Kidney (tissue), 14 donors: Measurements from ENCODE around the gene RASGRP2. TPM values are rescaled to one million over a fixed set of nuclear protein-coding genes. Genes with fewer than 3 reads are reported as not detected.

Experiments
- DNase-seq, 5 donors: peaks; one replicate each; pipeline ENCODE4 v3.0.0-alpha.2; 2013 to 2020
- FAIRE-seq: peaks from 2 replicates; lab custom pipeline; 2012; peaks lifted over from hg19 to GRCh38; lab: Jason Lieb, UNC
- H3K27ac ChIP-seq, 2 donors: one replicate each; pipeline ENCODE4 v1.7.0; 2013; ENCODE audit warnings: low read depth in 2 of 2, low read length in 2 of 2, inconsistent platforms in 1 of 2
- H3K27me3 ChIP-seq: one replicate; pipeline ENCODE4 v1.7.1; 2013; ENCODE audit warnings: low read length, inconsistent platforms; ENCODE audit not compliant: control insufficient read depth, insufficient read depth
- H3K36me3 ChIP-seq, 3 donors: one replicate each; pipeline versions ENCODE4 v1.7.0 to v1.7.1; 2013; ENCODE audit warnings: low read length in 3 of 3, control low read depth in 1 of 3, inconsistent platforms in 1 of 3; ENCODE audit not compliant: insufficient read depth in 3 of 3, control insufficient read depth in 2 of 3
- H3K4me1 ChIP-seq, 3 donors: one replicate each; pipeline versions ENCODE4 v1.7.0 to v1.7.1; 2013; ENCODE audit warnings: low read length in 3 of 3, inconsistent platforms in 1 of 3, low read depth in 1 of 3; ENCODE audit not compliant: control insufficient read depth in 2 of 3, insufficient read depth in 2 of 3
- H3K4me3 ChIP-seq, 3 donors: one replicate each; pipeline versions ENCODE4 v1.7.0 to v1.8.1; 2013; ENCODE audit warnings: low read length in 3 of 3, control low read depth in 1 of 3, inconsistent platforms in 1 of 3
- H3K9ac ChIP-seq, 3 donors: one replicate each; pipeline versions ENCODE4 v1.7.0 to v1.7.1; 2013; ENCODE audit warnings: low read length in 3 of 3, control low read depth in 1 of 3, inconsistent platforms in 1 of 3
- H3K9me3 ChIP-seq, 3 donors: one replicate each; pipeline versions ENCODE4 v1.7.0 to v1.7.1; 2013; ENCODE audit warnings: low read length in 3 of 3, control low read depth in 1 of 3, inconsistent platforms in 1 of 3; ENCODE audit not compliant: control insufficient read depth in 2 of 3, insufficient read depth in 1 of 3
- CTCF ChIP-seq: IDR thresholded peaks from 3 replicates; pipeline ENCODE4 v1.5.1; 2012; ENCODE audit warnings: mild to moderate bottlenecking, moderate library complexity, borderline replicate concordance; ENCODE audit not compliant: insufficient read depth; ENCODE audit errors: extremely low read depth
- intact Hi-C: fragments of 100-400 bp; cut with DNase I; formaldehyde crosslinking; loops from one replicate; pipeline ENCODE4 v1.11.1; 2022
- polyA plus RNA-seq: library from polyadenylated mRNA; stranded (reverse); fragments of 350-450 nt; fragmentation: Illumina TruSeq; extraction: RNeasy Lipid Tissue Mini Kit (QIAGEN cat#74804); gene quantifications from one replicate; pipeline ENCODE4 v1.2.3, GENCODE V29; 2014; ENCODE audit warnings: low read depth, low replicate concordance; ENCODE audit not compliant: insufficient read depth
- total RNA-seq: library from RNA; stranded (reverse); fragmentation: NEBNext Ultra II Directional; extraction: Animal tissue kit (Norgen Biotek cat#: 25700); gene quantifications from one replicate; pipeline ENCODE4 v1.2.1, GENCODE V29; 2021
- donor health status: control.
- donor health status: control.
- donor health status: control.
- donor health status: control.
- donor health status: control.
- donor health status: DM: yes; HTN: yes; CAD: no.
- donor health status: Normal renal cell carcinoma (clear cell type).

RASGRP2 gene
- total and polyA plus RNA-seq, 2 donors from 2014 or later, result 14.1 to 42.6 TPM

- peaks cover 3% of the 10 kb centered on the region for H3K27me3 ChIP-seq
- no peak for FAIRE-seq
Measured at GRCh38 chr11:64722141-64723065, 21.5 kb downstream of the RASGRP2 start.

GRCh38 chr11:64721359-64721699 is 22.6 kb downstream of the RASGRP2 start:
- H3K27ac ChIP-seq, result no peak overlapping the region
- TF ChIP-seq CTCF, result no peak
- peaks cover 3% of the 10 kb centered on the region for H3K27me3 ChIP-seq
- no peaks in the 10 kb centered on the region for H3K4me1 ChIP-seq
- DNase-seq (no peak), FAIRE-seq (no peak)
- H3K4me3 ChIP-seq, result no peak overlapping the region
- no peaks in the 10 kb centered on the region for H3K36me3 ChIP-seq
- intact Hi-C loops, result no loop called here
- no peak overlapping the region for H3K9ac ChIP-seq
- H3K9me3 ChIP-seq, result no peaks in the 10 kb centered on the region

More at GRCh38 chr11:64722141-64723065, 21.5 kb downstream of the RASGRP2 start:
- no peak overlapping the region for H3K27ac ChIP-seq
- intact Hi-C loops, result no loop called here
- H3K9me3 ChIP-seq, result no peaks in the 10 kb centered on the region
- no peak overlapping the region for H3K4me3 ChIP-seq
- no peaks in the 10 kb centered on the region for H3K36me3 ChIP-seq
- DNase-seq, result peak in 1 of 5 donors; percentile 65
- TF ChIP-seq CTCF, result no peak
- H3K9ac ChIP-seq, result no peak overlapping the region
- no peaks in the 10 kb centered on the region for H3K4me1 ChIP-seq

DNA sequence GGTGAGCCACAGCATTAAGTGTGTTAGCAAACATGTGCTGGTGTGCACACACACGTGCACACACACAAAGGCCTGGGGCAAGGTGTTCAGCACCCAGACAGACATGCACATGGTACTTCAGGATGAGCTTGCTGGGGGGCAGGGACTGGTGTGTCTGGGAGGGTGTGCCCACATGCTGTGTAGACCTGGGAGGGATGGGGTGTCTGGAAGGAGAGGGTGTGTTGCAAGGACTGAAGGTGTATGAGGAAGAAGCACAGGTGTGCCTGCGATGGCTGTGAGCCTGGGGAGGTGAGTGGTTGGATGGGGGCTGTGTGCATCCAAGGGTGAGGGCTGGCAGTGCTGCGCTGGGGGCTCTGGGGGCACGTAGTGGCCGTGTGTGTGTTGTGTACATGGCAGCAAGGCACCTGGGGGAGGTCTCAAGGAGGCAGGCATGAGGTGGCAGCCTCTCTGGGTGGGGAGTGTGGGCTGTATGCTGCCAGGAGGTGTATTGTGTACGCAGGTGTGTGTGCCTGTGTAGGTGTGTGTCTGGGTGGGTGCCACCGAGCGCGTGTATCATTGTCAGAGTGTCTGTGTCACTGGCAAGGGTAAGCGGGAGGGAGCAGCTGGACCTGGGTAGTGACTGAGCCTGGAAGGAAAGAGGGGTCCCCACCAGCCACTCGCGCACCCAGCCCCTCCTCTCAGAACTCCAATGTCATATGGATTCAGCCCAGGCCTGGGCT is 23.1 kb downstream of the RASGRP2 start:
- TF ChIP-seq CTCF, result no peak
- Histone ChIP-seq H3K9ac (no peak overlapping the region), H3K36me3 (no peaks in the 10 kb centered on the region), H3K27ac (no peak overlapping the region), H3K4me3 (no peak overlapping the region), H3K4me1 (no peaks in the 10 kb centered on the region), H3K27me3 (peaks cover 3% of the 10 kb centered on the region), H3K9me3 (no peaks in the 10 kb centered on the region)
- no peak for DNase-seq
- intact Hi-C loops, result no loop called here
- FAIRE-seq, result no peak
